ENCODE measurements around the gene TRIM17.

Gene TRIM17

GRCh38 chr1:228366062-228366865, 50.4 kb downstream of the TRIM17 start:
- no peak for DNase-seq

GRCh38 chr1:228365271-228366061, 51.2 kb downstream of the TRIM17 start:
- DNase-seq: no peak

- no peak for DNase-seq
Measured at GRCh38 chr1:228364706-228365213, 51.9 kb downstream of the TRIM17 start.

- DNase-seq: no peak
Measured at GRCh38 chr1:228364068-228364705, 52.5 kb downstream of the TRIM17 start.

GRCh38 chr1:228363686-228364067, 53.0 kb downstream of the TRIM17 start:
- DNase-seq: no peak

- DNase-seq: no peak
Measured at GRCh38 chr1:228362884-228363450, 53.7 kb downstream of the TRIM17 start.

- no peak for DNase-seq
Measured at GRCh38 chr1:228362141-228362883, 54.3 kb downstream of the TRIM17 start.

- no peak for DNase-seq
Measured at GRCh38 chr1:228361314-228362140, 55.1 kb downstream of the TRIM17 start.

- DNase-seq: no peak
Measured at GRCh38 chr1:228360533-228361313, 55.9 kb downstream of the TRIM17 start.

- DNase-seq: no peak
Measured at GRCh38 chr1:228359613-228360532, 56.8 kb downstream of the TRIM17 start.

GRCh38 chr1:228358764-228359612, 57.7 kb downstream of the TRIM17 start:
- no peak for DNase-seq

GRCh38 chr1:228358039-228358763, 58.5 kb downstream of the TRIM17 start:
- DNase-seq: no peak
